IMR-90 (cell line): Measurements from ENCODE around the gene OTP.

Experiments
- CHD1 ChIP-seq: IDR thresholded peaks from 2 replicates; pipeline ENCODE4 v1.6.1; 2012; ENCODE audit warnings: low read depth, low read length, improper control_type of control experiment
- MAFK ChIP-seq: IDR thresholded peaks from 2 replicates; pipeline ENCODE4 v1.6.1; 2012; ENCODE audit warnings: low read depth, low read length, improper control_type of control experiment
- MAZ ChIP-seq: IDR thresholded peaks from 2 replicates; pipeline ENCODE4 v1.6.1; 2012; ENCODE audit warnings: low read depth, mild to moderate bottlenecking, low read length, improper control_type of control experiment, moderate library complexity, borderline replicate concordance
- MXI1 ChIP-seq: IDR thresholded peaks from 2 replicates; pipeline ENCODE4 v1.6.1; 2012; ENCODE audit warnings: low read depth, mild to moderate bottlenecking, low read length, moderate library complexity, borderline replicate concordance
- POLR2A ChIP-seq: IDR thresholded peaks from 2 replicates; pipeline ENCODE4 v1.6.1; 2012; ENCODE audit warnings: mild to moderate bottlenecking, low read depth, low read length
- RAD21 ChIP-seq: IDR thresholded peaks from 2 replicates; pipeline ENCODE4 v1.6.1; 2012; ENCODE audit warnings: low read length, improper control_type of control experiment
- RCOR1 ChIP-seq: IDR thresholded peaks from 2 replicates; pipeline ENCODE4 v1.6.1; 2012; ENCODE audit warnings: mild to moderate bottlenecking, low read length, improper control_type of control experiment; ENCODE audit not compliant: insufficient replicate concordance
- RFX5 ChIP-seq: IDR thresholded peaks from 2 replicates; pipeline ENCODE4 v1.8.0; 2012; ENCODE audit warnings: low read depth, mild to moderate bottlenecking, low read length, moderate library complexity
- SMC3 ChIP-seq: fragments of 150-350 bp; IDR thresholded peaks from 2 replicates; pipeline ENCODE4 v1.6.1; 2016; ENCODE audit warnings: low read depth, mild to moderate bottlenecking, antibody characterized with exemption, low read length, moderate library complexity
- TF ChIP-seq, protein P1 (sequence below): conservative IDR thresholded peaks from 2 replicates; pipeline ENCODE4 v1.5.1; 2012; ENCODE audit warnings: mild to moderate bottlenecking, low read depth, low read length, improper control_type of control experiment
- TF ChIP-seq, protein P2 (sequence below): fragments of 150-350 bp; IDR thresholded peaks from 2 replicates; pipeline ENCODE4 v1.6.1; 2016; ENCODE audit warnings: low read depth, mild to moderate bottlenecking, low read length, moderate library complexity, borderline replicate concordance
- TF ChIP-seq, protein P3 (sequence below): fragments of 150-350 bp; IDR thresholded peaks from 2 replicates; pipeline ENCODE4 v1.6.1; 2017; ENCODE audit warnings: mild to moderate bottlenecking, antibody characterized with exemption, low read length, low read depth

DNA sequence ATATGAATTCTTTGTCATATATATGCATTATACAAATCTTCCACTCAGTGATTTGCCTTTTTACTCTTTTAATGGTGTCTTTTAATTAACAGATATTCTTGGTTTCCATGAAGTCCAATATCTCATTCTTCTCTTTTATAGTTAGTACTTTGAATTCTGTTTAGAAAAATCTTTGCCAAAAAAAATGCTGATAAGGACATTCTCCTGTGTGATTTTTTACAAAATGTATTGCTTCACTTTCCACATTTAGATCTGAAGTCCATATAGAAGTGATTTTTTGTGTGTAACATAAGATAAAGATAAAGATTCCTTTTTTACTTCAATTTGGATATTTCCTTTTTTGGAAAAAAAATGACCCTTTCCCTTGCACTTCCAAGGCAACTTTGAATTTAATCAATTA, 50.3 kb downstream of the OTP start:
- TF ChIP-seq POLR2A = no peak
- TF ChIP-seq, protein P1, sequence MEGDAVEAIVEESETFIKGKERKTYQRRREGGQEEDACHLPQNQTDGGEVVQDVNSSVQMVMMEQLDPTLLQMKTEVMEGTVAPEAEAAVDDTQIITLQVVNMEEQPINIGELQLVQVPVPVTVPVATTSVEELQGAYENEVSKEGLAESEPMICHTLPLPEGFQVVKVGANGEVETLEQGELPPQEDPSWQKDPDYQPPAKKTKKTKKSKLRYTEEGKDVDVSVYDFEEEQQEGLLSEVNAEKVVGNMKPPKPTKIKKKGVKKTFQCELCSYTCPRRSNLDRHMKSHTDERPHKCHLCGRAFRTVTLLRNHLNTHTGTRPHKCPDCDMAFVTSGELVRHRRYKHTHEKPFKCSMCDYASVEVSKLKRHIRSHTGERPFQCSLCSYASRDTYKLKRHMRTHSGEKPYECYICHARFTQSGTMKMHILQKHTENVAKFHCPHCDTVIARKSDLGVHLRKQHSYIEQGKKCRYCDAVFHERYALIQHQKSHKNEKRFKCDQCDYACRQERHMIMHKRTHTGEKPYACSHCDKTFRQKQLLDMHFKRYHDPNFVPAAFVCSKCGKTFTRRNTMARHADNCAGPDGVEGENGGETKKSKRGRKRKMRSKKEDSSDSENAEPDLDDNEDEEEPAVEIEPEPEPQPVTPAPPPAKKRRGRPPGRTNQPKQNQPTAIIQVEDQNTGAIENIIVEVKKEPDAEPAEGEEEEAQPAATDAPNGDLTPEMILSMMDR = no peak
- no peak for TF ChIP-seq RAD21
- TF ChIP-seq MAFK = peak; percentile 37
- TF ChIP-seq, protein P2, sequence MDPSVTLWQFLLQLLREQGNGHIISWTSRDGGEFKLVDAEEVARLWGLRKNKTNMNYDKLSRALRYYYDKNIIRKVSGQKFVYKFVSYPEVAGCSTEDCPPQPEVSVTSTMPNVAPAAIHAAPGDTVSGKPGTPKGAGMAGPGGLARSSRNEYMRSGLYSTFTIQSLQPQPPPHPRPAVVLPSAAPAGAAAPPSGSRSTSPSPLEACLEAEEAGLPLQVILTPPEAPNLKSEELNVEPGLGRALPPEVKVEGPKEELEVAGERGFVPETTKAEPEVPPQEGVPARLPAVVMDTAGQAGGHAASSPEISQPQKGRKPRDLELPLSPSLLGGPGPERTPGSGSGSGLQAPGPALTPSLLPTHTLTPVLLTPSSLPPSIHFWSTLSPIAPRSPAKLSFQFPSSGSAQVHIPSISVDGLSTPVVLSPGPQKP = no peak
- TF ChIP-seq, protein P3, sequence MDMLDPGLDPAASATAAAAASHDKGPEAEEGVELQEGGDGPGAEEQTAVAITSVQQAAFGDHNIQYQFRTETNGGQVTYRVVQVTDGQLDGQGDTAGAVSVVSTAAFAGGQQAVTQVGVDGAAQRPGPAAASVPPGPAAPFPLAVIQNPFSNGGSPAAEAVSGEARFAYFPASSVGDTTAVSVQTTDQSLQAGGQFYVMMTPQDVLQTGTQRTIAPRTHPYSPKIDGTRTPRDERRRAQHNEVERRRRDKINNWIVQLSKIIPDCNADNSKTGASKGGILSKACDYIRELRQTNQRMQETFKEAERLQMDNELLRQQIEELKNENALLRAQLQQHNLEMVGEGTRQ = no peak
- TF ChIP-seq MAZ = no peak
- no peak for TF ChIP-seq SMC3
- no peak for TF ChIP-seq MXI1
- no peak for TF ChIP-seq RFX5
- TF ChIP-seq CHD1 = no peak
- TF ChIP-seq RCOR1 = no peak
